RWPE1 (cell line): Measurements from ENCODE around the gene SYMPK.
"Not testable (repeated sequence)": the region's sequence is repeated elsewhere in the genome, so short reads cannot be mapped to it uniquely, and the experiment has no call there.

Experiments used
- CTCF ChIA-PET: fragments of 350-600 bp; sonication (Branson Sonifier 250); formaldehyde crosslinking; extraction: SDS; loops from one replicate; lab custom pipeline; 2021; lab: Yijun Ruan, JAX
- POLR2A ChIA-PET: fragments of 400-600 bp; formaldehyde crosslinking; extraction: SDS; loops from one replicate; lab custom pipeline; 2020; ENCODE audit warnings: antibody characterized with exemption; ENCODE audit not compliant: low non-redundant PET; lab: Yijun Ruan, JAX
- DNase-seq: peaks from one replicate; pipeline ENCODE4 v3.0.0; 2012; ENCODE audit warnings: low spot score
- H3K27ac ChIP-seq: fragments of 450-650 bp; 2 replicates; pipeline ENCODE4 v1.5.1; 2017
- CTCF ChIP-seq: fragments of 450-650 bp; conservative IDR thresholded peaks from 2 replicates; pipeline ENCODE4 v1.5.1; 2017; ENCODE audit warnings: low read depth, mild to moderate bottlenecking

Gene SYMPK

GRCh38 chr19:45899253-45899652 is 36.3 kb upstream of the SYMPK start:
- ChIA-PET CTCF (no interaction called here), POLR2A (no interaction called here)
- no peak for TF ChIP-seq CTCF
- no peak for DNase-seq
- H3K27ac ChIP-seq: no peak overlapping the region

GRCh38 chr19:45897261-45897812 is 34.4 kb upstream of the SYMPK start:
- POLR2A ChIA-PET: no interaction called here
- TF ChIP-seq CTCF: no peak
- CTCF ChIA-PET: interaction anchor here (0.7 kb wide), 1 partner anchor 182 kb away, joined by 4 read pairs; no protein-coding TSS in a partner anchor
- H3K27ac ChIP-seq: no peak overlapping the region
- DNase-seq: no peak

- POLR2A ChIA-PET, H3K27ac ChIP-seq, CTCF ChIA-PET, DNase-seq: not testable (repeated sequence)
These were observed 33.1 kb upstream of the SYMPK start for GRCh38 chr19:45895983-45896599.

- peak overlapping the region; percentile 23; the same call in 1 of the 2 replicates for H3K27ac ChIP-seq
- ChIA-PET POLR2A (no interaction called here), CTCF (interaction anchor here (0.5 to 0.7 kb wide), 2 partner anchors 65 to 134 kb away, joined by 5 to 6 read pairs; no protein-coding TSS in a partner anchor)
- DNase-seq: no peak
- TF ChIP-seq CTCF: no peak
These were observed 32.6 kb upstream of the SYMPK start for GRCh38 chr19:45895519-45895972.

GRCh38 chr19:45890877-45891276 is 27.9 kb upstream of the SYMPK start:
- TF ChIP-seq CTCF: no peak
- ChIA-PET POLR2A (no interaction called here), CTCF (interaction anchor here (0.7 kb wide), 1 partner anchor 74 kb away, joined by 6 read pairs; no protein-coding TSS in a partner anchor)
- DNase-seq: no peak
- no peak overlapping the region for H3K27ac ChIP-seq

- no peak for TF ChIP-seq CTCF
- peak overlapping the region; percentile 32 for H3K27ac ChIP-seq
- no peak for DNase-seq
- CTCF ChIA-PET: interaction anchor here (0.7 kb wide), 1 partner anchor 130 kb away, joined by 5 read pairs; no protein-coding TSS in a partner anchor
- POLR2A ChIA-PET: no interaction called here
These were observed 26.4 kb upstream of the SYMPK start for GRCh38 chr19:45889210-45889885.

- ChIA-PET POLR2A (no interaction called here), CTCF (no interaction called here)
- TF ChIP-seq CTCF: no peak
- no peak for DNase-seq
- H3K27ac ChIP-seq: peak overlapping the region; percentile 93
These were observed 24.3 kb upstream of the SYMPK start for GRCh38 chr19:45887200-45887710.
